SK-N-SH (cell line): ENCODE results near the gene TBX4.

Source experiments
- EP300 ChIP-seq, 2 experiments: IDR thresholded peaks; 2 replicates each; pipeline versions ENCODE4 v1.4.0 to v1.6.1; 2012; ENCODE audit warnings: borderline replicate concordance in 1 of 2, low read depth in 1 of 2, low read length in 1 of 2
- GABPA ChIP-seq: IDR thresholded peaks from 2 replicates; pipeline ENCODE4 v1.4.0; 2012; ENCODE audit warnings: low read depth, mild to moderate bottlenecking
- POLR2AphosphoS5 ChIP-seq: IDR thresholded peaks from 2 replicates; pipeline ENCODE4 v1.6.1; 2012; ENCODE audit warnings: low read depth, low read length
- YY1 ChIP-seq: IDR thresholded peaks from 2 replicates; pipeline ENCODE4 v1.4.0; 2012; ENCODE audit warnings: low read depth, mild to moderate bottlenecking
- TF ChIP-seq, protein P1 (sequence below): fragments of 200-600 bp; sonication (generic); IDR thresholded peaks from 2 replicates; pipeline ENCODE4 v1.6.1; 2017; ENCODE audit warnings: antibody characterized with exemption, mild to moderate bottlenecking, moderate library complexity

DNA sequence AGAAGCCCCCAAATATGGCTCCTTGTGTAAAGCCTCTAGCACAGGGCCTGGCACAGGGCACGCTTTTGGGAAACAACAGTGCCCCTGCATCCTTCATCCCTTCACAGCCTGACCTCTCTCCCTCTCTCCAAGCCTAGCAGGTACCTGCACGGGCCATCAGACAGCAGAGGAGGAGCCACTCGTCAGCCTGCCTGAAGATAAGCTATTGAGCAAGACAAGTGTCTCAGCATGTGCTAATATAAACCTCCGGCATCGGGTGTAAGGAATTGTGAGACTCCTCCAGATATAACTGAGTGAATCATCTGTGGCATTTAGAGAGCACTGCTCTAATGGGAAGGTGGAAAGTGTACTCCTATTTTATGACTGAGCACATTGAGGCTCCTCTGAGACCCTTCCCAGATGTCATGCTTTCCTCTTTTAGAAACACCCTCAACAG is 38.3 kb downstream of the TBX4 start:
- TF ChIP-seq YY1 (no peak), POLR2AphosphoS5 (no peak), EP300 (IDR thresholded peaks at IDR 0.05; ENCODE audit: borderline replicate concordance in 1 of 2, low read depth in 1 of 2, low read length in 1 of 2) (no peak), GABPA (no peak)
- TF ChIP-seq, protein P1, sequence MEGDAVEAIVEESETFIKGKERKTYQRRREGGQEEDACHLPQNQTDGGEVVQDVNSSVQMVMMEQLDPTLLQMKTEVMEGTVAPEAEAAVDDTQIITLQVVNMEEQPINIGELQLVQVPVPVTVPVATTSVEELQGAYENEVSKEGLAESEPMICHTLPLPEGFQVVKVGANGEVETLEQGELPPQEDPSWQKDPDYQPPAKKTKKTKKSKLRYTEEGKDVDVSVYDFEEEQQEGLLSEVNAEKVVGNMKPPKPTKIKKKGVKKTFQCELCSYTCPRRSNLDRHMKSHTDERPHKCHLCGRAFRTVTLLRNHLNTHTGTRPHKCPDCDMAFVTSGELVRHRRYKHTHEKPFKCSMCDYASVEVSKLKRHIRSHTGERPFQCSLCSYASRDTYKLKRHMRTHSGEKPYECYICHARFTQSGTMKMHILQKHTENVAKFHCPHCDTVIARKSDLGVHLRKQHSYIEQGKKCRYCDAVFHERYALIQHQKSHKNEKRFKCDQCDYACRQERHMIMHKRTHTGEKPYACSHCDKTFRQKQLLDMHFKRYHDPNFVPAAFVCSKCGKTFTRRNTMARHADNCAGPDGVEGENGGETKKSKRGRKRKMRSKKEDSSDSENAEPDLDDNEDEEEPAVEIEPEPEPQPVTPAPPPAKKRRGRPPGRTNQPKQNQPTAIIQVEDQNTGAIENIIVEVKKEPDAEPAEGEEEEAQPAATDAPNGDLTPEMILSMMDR, result no peak
